Esophagus muscularis mucosa (tissue), 3 donors: ENCODE measurements around the gene MYL11.

Source experiments
- CTCF ChIP-seq, 3 experiments: fragments of 200-600 bp in 2 of 3; fragments of 450-650 bp in 1 of 3; sonication (generic) in 2 of 3; IDR thresholded peaks; one replicate each; pipeline ENCODE4 v1.5.1; 2017 to 2019; ENCODE audit warnings: antibody characterized with exemption in 3 of 3, mild to moderate bottlenecking in 2 of 3, moderate library complexity in 1 of 3
- POLR2A ChIP-seq: fragments of 450-650 bp; IDR thresholded peaks from one replicate; pipeline ENCODE4 v1.6.1; 2017; ENCODE audit warnings: antibody characterized with exemption, moderate library complexity, mild to moderate bottlenecking, low read depth
- POLR2AphosphoS5 ChIP-seq, 2 donors: sonication (generic); formaldehyde crosslinking; IDR thresholded peaks; one replicate each; pipeline ENCODE4 v1.6.1; 2017; ENCODE audit warnings: antibody characterized with exemption in 2 of 2

GRCh38 chr16:30413112-30413806 is 38.7 kb downstream of the MYL11 start:
- no peak for TF ChIP-seq CTCF (IDR thresholded peaks at IDR 0.05)
- TF ChIP-seq POLR2A = no peak
- TF ChIP-seq POLR2AphosphoS5 (IDR thresholded peaks at IDR 0.05) = no peak
